Measurements from ENCODE around the gene ZC2HC1C.

DNA sequence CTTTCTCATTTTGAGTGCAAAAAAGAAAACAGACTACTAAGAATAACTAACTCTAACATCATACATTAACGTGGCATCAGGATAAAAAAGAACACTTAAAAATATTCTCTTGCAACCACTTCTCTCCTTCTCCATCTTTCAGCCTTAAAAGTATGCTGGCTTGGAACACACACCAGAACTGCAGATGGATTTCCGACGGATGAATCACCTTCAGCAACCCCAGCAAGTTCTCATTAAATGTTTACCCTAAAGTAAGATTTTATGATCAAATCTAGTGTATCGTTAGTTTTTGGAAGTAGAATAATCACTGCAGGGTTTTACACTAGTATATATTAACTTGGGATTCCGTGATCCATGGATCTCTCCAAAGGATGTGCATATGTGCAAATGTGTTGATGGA lies 56.2 kb downstream of the ZC2HC1C start:
- TF ChIP-seq EZH2 (IDR thresholded peaks at IDR 0.05; ENCODE audit: low read length) (no peak), CTCF (optimal IDR thresholded peaks at IDR 0.05 in 1 of 3, IDR thresholded peaks at IDR 0.05 in 1 of 3, conservative IDR thresholded peaks at IDR 0.05 in 1 of 3; ENCODE audit: extremely low read depth in 1 of 3, insufficient read depth in 2 of 3, low read length in 3 of 3) (no peak)
